Fibroblast of skin of right quadriceps (primary cell): ENCODE results near the gene CADM2.
A peak's percentile ranks its signal among the peaks of the same experiment; 100 is the strongest.

Source experiments
- DNase-seq: peaks from one replicate; pipeline ENCODE4 v3.0.0-alpha.2; 2013

Gene CADM2

DNA sequence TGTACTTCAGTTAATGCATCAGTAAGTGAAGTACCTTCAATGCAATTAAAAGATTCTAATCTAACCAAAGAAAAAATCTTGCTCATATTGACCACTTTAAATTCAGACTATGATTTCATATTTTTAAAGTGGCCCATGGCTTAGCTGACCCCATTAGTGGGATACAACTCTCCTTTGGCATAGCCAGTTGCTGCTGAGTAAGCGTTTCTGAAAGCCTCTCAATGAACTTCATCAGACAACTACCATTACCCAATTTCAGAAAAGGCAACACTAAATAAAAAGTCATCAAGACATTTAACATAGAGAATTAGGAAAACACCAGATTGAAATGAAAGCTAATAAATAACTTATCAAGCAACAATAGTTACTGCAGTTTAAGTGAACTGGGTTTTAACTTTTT, 27.0 kb downstream of the CADM2 start:
- no peak for DNase-seq

DNA sequence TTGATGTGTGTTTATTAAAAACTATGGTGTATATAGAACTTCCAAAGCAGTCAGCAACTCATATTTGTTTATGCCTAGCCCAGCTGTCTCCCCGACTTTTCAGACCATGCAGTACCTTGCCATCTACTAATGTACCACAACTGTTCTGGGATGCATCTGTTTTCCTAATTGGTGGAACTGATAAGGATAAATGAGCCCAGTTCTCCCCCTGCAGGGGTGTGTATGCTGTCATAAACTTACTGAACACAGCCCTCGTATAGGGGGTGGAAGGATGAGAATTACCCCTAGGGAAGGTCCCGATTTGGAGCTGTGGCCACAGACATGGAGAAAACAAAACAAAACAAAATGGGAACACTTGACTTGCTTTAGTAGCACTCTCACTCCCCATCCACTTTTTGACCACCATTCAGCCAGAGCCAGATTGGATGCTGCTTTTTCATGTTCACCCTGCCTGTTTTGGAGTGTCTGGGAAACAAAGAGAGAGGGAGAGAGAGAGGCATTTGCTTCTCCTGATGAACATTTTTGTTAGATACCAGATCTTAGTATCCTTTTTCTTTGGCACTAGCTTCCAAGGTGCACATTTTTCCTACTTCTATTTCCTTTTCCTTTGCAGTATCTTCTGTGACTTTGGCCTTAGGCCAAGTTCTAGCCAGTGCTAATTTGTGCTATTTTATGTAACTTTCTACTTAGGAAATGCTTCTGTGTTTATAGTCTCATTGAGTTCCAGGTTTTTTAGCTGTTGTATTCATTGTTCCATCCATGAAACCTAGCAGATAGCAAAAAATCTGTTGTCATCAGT, 29.1 kb downstream of the CADM2 start:
- DNase-seq, result no peak

DNA sequence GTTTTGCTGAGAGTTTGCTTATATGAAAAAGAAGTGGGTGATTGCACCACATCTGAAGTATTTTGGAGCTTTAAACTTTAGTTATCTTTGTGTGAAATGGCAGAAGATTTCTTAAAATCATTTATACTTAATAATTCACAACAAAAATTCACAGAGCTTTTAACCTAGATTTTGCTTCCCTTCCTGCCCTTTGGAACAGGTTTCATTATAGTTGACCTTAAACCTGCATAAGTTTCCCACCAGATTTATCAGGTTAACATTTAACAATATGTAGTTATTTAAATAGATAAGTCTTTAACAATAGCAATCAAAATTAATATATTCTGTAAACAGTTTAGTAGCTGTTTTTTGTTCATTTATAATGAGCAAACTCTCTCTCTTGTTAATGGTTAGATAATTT, 30.3 kb downstream of the CADM2 start:
- no peak for DNase-seq

DNA sequence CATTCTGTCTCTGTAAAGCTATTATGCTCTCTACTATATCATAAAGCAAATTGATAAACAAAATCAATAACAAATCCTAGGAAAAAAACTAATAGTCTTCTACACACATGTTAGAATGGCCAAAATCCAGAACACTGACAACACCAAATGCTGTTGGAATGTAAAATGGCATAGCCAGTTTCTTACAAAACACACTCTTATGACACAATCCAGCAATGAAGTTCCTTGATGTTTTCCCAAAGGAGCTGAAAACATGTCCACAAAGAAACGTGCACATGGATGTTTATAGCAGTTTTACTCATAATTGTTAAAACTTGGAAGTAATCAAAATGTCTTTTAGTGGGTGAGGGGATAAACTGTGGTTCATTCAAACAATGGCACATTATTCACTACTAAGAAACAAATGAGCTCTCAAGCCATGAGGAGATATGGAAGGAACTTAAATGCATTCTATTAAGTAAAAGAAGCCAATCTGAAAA, 32.7 kb downstream of the CADM2 start:
- DNase-seq, result no peak

DNA sequence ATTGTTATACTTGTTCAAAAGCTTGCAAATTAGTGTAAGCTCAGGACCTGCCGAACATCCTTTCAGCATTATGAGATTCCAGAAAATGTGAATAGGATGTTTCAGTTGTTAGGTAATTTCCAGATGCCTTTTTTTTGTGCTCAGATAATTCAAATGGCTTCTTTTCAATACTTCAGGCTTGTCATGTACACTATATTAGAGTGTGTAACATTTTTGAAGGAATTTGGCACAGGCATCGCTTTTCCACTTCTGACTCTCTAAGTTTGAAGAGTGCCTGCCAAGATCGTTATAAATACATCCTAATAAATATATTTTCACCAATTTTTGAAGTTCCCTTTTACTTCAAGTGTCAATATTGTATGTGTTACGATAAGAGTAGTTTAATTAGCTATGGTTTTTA, 35.2 kb downstream of the CADM2 start:
- no peak for DNase-seq

DNA sequence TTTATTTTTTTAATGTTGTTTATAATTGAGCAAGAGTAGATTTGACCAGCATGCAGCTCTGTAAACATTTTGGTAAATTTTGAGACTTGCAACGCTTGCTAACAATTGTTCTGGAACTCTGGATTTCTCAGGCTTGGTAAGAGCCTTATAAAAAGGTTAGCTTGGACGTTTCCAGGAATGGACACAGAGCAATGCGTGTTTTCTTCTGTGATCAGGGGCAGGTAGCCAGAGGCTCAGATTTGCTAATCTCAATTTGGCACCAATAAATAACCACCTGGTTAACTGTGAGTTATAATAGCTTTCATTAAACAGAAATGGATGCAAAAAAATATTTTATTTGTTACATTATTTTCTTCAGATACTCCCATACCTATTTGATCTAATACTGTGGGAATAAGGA, 39.8 kb downstream of the CADM2 start:
- no peak for DNase-seq

DNA sequence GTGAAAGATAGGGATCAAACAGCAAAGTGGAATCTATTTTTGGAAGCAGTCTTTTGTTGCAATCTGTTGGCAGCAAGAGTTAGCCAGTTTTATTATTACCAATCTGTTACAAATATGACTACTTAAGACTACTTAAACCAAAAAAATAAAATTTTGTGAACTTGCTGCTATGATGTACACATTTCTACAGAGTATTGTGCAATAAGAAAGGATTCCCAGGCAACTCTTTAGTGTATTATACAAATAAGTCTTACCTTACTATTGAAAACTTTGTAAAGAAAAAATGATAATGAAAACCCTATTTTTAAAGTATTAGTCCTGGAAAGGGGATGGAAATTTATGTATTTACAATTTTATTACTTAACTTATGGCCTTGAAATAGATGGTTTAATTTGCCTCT, 44.7 kb downstream of the CADM2 start:
- peak; percentile 0 for DNase-seq

DNA sequence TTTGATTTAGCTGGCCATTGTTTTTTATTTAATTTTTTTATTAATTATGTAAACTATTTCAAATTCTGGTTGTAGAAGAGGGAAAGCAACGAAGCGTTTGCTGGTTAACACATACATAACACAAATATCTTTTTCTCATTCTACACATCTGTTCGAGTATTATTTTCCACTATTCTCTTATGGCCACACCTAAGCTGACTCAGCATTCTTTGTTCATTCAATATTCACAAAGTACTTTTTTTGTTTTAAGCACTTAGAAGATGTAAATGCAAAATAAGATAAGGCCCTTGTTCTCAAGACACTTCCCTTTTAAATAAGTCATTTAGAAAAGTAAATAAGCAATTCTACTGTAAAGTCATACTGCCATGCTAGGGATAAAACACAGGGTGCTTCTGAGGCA, 45.4 kb downstream of the CADM2 start:
- no peak for DNase-seq

DNA sequence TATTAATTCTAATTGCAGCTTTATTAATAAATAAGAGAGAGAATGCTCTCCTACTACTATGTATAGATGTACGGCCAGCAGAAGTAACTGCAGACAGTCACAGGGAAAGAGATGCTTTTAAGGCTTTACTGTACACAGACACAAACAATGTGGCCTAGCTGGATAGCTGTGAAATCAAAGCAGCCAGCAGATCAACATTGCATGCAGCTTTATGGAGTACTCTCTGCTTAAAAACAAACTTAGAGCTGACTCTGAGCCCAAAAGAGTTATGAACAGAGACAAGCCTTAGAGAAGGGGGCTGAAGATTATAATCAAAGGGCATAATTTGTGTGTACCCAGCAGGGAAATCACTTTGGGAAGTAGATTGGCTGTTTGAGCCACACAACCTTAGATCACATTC, 47.2 kb downstream of the CADM2 start:
- DNase-seq, result no peak

DNA sequence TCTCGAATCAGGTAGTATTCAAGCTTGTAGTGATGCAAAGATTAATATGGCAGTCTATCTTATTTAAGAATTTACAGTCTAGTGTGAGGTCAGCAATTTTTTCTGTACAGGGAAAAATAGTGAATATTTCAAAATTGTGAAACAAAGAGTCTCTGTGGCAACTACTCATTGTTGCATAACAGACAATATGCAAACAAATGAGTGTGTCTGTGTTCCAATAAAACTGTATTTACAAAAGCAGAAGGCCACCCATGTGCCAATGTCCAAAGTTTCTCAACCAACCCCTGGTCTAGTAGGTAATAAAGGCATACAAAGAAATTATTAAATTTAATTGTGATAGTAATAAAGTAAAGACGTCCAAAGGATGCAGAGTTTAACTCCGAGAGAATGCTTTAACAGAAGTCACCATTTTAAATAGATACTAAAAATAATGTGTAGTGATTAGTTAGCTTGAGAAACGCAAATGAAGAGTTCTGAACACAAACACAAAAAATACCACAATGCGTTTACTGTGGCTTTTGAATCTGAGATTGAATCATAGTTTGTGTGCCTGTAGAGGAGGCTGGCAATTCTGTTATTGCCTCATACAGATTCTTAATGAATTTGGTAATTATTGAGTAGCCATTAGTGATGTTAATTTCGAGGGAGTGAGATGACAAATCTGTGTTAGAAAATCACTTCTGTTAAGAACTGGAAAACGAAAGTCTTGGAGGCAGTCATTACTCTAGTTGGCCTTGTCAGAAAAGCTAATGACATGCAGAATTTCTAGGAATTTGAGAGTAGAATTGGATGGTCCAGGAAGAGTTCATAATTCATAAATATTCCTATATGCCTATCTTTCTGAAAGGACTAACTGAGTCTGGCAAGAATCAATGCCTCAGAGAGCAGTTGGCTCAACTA, 48.7 kb downstream of the CADM2 start:
- no peak for DNase-seq

DNA sequence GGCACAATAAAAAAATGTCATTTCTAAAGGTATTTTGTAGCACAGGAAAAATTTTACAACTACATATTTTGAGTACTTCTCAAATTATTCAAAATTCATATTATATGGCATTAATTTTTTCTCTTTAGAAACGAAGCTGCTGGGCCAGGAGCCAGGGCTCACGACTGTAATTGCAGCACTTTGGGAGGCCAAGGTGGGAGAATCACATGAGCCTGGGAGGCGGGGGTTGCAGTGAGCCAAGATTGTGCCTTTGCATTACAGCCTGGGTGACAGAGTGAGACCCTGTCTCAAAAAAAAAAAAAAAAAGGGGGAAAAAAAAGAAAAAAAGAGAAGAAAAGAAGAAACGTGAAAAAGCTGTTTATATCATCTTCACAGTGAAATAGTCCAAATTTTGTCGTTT, 62.0 kb downstream of the CADM2 start:
- no peak for DNase-seq

DNA sequence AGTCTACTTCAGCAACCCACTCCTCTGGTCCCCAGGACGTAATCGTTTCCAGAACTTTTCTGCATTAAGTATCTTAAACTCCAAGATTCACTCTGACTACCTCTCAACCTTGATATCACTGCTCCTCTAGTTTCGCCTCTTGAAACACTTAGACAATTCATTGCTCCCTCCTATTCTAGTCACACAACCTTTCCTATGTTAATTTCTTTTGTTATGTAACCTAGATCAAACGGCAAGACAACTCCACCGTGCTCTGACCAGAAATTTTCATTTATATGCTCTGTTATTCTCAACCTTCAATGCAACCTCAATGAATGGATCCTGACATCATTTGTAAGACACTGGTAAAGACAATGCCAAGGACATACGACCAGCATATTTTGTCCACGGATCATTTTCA, 71.3 kb downstream of the CADM2 start:
- no peak for DNase-seq

DNA sequence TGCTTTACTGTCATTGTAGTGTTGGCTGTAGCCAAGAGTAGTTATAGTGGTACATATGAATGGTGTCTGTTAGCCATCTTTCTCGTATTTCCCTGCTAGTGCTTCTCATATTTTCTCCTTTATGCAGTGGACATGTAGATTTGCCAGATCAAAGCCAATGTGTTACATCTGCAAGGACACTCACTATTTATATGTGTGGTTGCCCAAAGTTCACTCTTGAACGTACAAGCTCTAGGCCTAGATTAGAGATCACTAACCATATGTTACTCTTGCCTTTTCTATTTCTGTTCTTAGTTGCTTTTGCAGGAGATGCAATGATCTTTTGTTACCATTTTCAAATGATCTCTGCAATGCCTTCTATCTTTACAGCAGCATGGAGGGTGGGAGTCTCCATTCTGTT, 78.4 kb downstream of the CADM2 start:
- no peak for DNase-seq

DNA sequence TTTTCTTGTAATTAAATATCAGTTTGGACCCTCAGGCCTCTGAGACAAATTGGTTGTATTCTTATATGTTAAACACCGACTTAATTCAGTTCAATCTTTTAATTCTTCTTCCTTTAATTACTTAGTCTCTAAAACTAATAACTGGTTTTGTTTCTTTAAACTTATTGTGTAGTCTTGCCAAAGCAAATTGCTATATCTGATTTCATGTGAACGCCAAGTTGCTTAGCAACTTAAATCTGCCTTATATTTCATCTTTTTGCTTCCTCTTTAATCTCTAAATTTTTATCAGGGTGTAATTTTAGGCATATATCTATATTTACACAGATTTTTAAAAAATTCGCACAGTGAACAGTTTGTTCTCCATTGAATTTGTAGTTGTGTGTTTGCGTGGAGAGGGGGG, 82.2 kb downstream of the CADM2 start:
- no peak for DNase-seq

DNA sequence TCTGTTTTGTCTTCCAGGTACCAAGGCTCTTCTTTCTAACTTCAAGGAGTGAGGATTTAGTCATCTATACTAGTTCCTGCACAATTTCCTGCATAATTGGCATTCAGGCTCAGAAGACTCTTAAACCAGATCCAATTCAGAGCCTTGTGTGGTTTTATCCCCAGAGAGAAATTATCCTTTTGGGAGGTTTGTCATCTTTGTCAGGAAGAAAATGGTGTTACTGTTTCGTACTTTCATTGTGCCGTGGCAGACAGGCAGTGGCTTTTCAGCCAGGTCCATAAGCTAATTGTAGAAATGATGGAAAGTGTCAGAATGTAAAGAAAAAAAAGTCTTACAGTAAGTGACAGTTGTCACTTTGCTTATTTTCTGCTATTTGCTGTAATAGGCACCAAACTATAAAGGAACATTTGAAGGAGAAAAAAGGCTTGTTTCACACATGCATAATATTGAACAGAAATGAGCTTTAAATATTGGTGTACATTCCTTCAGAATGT, 82.8 kb downstream of the CADM2 start:
- no peak for DNase-seq

DNA sequence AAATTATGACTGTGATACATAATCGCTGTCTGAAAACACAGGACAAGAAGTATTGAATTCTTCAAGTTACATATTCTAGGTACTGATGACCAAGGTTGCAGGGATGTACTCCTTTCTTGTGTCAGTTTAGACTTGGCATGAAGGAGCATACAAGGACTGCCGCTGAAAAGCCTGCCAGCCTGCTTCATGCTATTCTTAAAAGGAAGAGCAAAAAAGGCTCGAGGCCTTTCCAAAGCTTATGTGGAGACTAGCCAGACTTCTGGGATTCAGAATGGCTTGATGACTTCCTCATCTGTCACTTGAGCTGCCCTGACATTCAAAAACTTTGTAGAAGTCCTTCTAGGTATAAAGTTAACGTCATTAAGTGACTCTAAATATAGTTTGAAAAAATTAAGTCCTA, 92.0 kb downstream of the CADM2 start:
- DNase-seq, result no peak

DNA sequence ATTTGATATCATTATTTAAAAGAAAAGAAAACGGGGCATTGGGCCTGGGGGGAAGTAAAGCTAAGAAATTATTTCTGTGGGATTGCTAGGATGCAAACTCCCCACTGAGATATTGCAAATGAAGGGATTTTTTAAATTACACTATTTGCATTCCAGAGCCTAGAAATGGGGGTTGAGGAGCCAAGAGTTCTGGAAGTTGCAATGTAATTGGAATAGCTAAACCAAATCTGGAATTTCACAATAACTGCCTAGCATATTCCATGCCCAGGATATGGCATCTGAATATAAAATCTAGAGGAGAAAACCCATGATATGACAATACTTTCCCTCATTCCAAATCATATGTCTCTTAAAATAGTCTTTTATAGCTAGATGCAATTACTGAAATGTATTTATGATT, 93.0 kb downstream of the CADM2 start:
- DNase-seq, result no peak

DNA sequence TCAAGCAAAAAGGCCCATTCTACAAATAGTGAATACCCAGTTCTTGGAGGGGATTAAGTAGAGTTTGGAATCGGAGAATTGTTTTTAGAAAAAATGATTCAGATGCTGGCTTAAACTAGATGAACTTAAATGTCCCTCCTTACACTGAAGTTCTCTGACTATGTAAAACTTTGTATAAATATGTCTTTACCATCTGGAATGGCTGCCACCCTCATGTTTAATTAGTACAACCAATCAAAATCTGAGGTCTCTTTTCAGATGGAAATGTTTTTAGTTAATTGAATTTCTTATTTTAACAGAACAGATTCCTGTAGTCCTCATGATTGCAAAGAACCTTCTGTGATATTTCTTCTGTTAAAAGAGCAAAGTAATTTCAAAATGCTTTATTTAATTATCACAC, 94.8 kb downstream of the CADM2 start:
- DNase-seq, result no peak

DNA sequence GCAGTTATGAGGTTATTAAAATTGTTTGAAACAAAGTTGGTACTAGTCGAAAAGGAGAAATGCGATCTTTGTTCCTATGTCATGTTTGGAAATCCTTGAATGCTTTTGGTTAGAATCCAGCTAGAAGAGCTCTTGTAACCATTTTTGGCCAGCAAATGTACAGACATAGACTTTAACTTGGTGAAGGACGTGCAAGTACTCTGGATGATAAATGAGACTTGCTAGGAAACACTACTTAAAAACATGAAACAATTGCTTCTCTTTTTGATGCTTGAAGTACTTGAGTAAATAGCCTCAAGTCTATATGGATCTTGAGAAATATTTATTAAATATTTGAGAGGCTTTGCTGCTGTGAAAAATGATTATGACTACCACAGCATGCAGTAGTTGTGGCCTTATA, 95.8 kb downstream of the CADM2 start:
- DNase-seq, result no peak

DNA sequence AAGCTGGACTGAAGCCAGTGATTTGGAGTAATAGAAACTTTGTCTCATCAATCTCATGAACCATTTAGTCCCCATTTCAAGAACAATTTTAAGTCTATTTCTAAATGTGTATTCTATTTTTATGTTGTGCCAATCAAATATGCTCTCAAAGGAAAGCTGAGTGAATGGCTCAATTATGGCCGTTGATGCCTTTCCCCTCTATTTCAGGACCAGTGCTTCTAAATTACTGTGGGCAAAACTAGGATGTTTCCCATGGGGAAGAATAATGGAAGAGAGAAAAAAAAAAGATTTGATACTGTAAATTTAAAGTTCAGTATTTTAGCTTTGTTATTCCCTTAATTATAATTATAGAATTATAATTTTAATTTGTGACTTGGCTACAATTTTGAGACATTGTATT, 110.1 kb downstream of the CADM2 start:
- no peak for DNase-seq

DNA sequence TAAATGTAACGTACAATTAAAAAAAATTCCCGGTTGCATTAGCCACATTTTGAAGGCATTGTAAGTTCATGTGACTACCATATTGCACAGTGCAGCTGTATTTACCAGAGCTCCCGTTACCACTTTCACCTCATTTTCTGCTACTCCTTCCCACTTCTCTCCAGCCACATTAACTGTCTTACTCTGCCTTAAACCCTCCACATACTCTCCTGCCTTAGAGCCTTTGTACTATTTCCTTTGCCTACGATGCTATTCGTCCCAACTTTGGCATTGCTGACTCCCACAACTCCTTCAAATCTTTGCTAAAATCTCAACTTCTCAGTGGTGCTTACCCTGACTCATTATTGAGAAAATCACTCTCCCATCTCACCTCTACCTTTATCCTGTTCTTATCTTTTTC, 115.2 kb downstream of the CADM2 start:
- DNase-seq, result no peak

DNA sequence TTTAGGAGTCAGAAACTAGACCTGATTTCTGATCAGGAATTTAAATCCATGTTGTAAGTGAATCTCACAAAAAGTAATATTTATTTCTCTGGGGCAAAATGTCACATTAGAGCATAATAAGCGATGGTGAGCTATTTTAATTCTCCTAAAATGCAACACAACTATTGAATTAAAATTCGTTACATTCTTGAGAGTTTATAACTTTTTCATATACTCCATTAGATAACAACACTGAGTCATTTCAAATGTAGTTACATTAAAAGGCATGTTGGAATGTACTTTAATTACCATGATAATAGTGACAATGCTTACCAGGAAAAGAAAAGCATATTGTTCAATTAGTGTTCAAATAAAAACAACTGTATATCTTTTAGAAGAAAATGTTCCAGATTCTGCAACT, 116.9 kb downstream of the CADM2 start:
- no peak for DNase-seq

DNA sequence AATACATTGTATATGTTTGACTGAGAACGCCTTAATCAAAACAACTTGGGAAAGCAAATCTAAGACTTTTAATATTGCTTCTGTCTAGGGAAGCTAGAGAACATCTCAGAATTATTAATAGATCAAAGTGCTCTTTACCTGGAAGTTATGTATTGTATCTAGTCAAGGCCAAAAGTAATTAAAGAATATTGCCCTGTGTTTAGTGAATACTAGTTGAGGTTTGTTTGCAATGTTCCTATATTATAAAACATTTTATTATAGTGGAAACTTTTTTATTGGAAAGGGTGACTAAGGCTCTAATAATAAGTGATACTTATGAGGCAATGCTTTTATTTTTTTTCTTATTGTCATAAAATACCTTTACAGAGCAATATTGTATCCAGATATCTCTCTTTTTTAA, 118.2 kb downstream of the CADM2 start:
- no peak for DNase-seq
